HG02943 (cell line): Measurements from ENCODE around the gene DSN1.

ENCODE experiments used
- ATAC-seq: cut with Tn5 transposase; IDR thresholded peaks from one replicate; pipeline ENCODE4 v1.9.1; 2021; ENCODE audit warnings: mild to moderate bottlenecking, low read depth, moderate library complexity; ENCODE audit not compliant: unreplicated experiment

DSN1 gene

DNA sequence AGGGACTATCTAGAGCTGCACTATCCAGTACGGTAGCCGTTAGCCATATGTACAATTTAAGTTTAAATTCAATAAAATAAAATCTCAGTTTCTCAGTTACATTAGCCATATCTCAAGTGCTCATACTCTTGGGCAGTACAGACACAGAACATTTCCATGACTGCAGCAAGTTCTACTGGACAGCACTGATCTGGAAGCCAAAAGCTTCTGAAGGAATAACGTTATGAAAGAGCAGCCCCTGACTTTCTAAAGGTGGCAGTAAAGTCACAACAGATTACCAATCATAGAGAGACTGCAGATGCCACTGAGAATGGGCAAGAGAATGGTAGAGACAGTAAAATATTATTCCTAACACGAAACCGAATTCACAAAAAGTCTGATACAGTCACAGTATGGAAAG lies 64.4 kb downstream of the DSN1 start:
- no peak for ATAC-seq

DNA sequence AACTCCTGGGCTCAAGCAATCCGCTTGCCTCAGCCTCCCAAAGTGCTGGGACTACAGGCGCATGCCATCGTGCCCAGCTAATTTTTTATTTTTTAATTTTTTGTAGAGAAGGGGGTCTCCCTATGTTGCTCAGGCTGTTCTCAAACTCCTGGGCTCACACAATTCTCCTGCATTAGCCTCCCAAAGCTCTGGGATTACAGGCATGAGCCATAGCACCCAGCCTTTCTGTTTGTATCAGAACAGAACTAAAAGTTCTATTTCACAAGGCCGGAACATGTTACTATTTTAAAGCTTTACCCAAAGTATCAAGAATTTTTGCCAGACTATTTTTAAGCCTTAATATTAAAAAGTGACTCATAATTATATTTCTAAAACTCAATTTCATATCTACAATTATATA lies 70.0 kb downstream of the DSN1 start:
- ATAC-seq, result no peak
